GM12864 (cell line): Measurements from ENCODE around the gene CDC27.
A peak's percentile ranks its signal among the peaks of the same experiment; 100 is the strongest.

Experiments
- DNase-seq: peaks from one replicate; pipeline ENCODE4 v3.0.0-alpha.2; 2011; ENCODE audit warnings: low read depth
- H3K4me3 ChIP-seq: 2 replicates; pipeline ENCODE4 v1.5.1; 2011; ENCODE audit warnings: mild to moderate bottlenecking, low read depth, low read length, control low read depth
- TF ChIP-seq, protein P1 (sequence below): IDR thresholded peaks from 2 replicates; pipeline ENCODE4 v1.5.1; 2011; ENCODE audit warnings: low read depth, mild to moderate bottlenecking, moderate library complexity, low read length, control low read depth, inconsistent platforms; ENCODE audit errors: missing control alignments

CDC27 gene

GRCh38 chr17:47203984-47204721 lies 15.1 kb upstream of the CDC27 start:
- no peak for DNase-seq
- no peak overlapping the region; the same call in 1 of the 2 replicates for H3K4me3 ChIP-seq
- TF ChIP-seq, protein P1, sequence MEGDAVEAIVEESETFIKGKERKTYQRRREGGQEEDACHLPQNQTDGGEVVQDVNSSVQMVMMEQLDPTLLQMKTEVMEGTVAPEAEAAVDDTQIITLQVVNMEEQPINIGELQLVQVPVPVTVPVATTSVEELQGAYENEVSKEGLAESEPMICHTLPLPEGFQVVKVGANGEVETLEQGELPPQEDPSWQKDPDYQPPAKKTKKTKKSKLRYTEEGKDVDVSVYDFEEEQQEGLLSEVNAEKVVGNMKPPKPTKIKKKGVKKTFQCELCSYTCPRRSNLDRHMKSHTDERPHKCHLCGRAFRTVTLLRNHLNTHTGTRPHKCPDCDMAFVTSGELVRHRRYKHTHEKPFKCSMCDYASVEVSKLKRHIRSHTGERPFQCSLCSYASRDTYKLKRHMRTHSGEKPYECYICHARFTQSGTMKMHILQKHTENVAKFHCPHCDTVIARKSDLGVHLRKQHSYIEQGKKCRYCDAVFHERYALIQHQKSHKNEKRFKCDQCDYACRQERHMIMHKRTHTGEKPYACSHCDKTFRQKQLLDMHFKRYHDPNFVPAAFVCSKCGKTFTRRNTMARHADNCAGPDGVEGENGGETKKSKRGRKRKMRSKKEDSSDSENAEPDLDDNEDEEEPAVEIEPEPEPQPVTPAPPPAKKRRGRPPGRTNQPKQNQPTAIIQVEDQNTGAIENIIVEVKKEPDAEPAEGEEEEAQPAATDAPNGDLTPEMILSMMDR, result no peak

DNA sequence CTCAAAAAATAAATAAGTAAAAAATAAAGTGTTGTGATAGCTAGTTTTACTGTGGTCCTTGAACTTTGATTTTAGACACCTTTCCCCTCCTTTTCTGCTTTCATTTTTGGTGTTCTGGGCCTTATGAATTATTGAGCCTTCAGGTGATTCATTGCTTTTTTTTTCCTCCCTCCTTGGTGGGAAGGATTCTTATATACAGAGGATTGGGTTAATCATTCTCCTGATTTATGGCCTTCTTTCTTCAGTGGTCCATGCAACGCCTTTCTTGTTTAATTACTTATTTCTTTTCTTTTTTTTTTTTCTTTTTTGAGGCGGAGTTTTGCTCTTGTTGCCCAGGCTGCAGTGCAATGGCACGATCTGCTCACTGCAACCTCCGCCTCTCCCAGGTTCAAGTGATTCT lies 12.1 kb upstream of the CDC27 start:
- H3K4me3 ChIP-seq, result no peak overlapping the region
- TF ChIP-seq, protein P1, result no peak
- no peak for DNase-seq

DNA sequence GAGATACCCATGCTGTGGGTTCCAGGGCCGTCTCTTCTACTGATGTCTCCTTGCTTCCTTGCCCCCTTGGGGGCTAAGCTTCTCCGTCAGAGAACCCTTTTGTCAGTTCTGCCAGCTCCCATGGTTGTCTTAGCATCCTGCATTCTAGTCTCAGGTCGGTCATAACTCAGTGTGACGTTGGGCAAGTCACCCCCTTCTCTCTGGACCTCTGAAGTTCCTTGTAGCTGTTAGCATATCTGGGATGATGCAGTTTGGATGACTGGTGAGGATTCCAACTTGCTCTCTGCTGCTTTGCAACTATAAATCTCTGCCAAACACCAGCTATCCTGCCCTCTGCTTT lies 11.2 kb upstream of the CDC27 start:
- TF ChIP-seq, protein P1, result no peak
- peak overlapping the region; percentile 2; the same call in 1 of the 2 replicates for H3K4me3 ChIP-seq
- DNase-seq, result no peak

- DNase-seq, result peak; percentile 43
- TF ChIP-seq, protein P1, result no peak
- H3K4me3 ChIP-seq, result no peak overlapping the region; the same call in 1 of the 2 replicates
These were observed 10.7 kb upstream of the CDC27 start for GRCh38 chr17:47199627-47200324.

- no peak overlapping the region for H3K4me3 ChIP-seq
- DNase-seq, result no peak
- TF ChIP-seq, protein P1, result no peak
These were observed 8.7 kb upstream of the CDC27 start for GRCh38 chr17:47197821-47198220.

DNA sequence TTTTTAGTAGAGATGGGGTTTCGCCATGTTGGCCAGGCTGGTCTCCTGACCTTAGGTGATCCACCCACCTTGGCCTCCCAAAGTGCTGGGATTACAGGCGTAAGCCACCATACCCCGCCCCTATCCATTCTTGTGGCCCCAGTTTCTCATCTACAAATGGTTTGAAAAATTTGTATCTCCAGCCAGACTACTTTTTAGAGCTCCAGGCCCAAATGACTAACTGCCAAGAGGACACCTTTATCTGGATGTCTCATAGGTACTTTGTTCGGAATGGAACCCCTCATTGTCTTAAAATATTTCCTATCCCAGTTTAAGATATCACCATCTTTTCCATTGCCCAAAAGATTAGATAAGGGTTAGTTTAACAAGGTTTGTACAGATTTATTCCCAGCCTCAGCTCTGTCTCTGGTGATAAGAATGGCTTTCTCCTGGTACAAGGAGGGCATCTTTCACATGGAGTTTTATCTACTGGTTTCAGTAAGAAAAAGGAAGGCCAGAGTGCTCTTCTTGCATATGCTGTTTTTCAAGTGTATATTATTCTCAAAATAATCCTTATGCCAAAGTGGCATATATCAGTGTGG lies 4.9 kb upstream of the CDC27 start:
- DNase-seq, result no peak
- H3K4me3 ChIP-seq, result no peak overlapping the region
- TF ChIP-seq, protein P1, result no peak
